Measurements from ENCODE around the gene NCOA7. TPM values are rescaled to one million over a fixed set of nuclear protein-coding genes. Genes with fewer than 3 reads are reported as not detected.

NCOA7 gene
- total and polyA plus RNA-seq, 2 of the 8 experiments (the other 6 are each of a cell fraction or from before 2014, with no cell fraction given), result 2.6 to 10.7 TPM

- Histone ChIP-seq H4K5ac (ENCODE audit: insufficient read length, low read depth, low read length) (no peak overlapping the region), H3K79me2 (ENCODE audit: control insufficient read depth in 1 of 2, insufficient read depth in 2 of 2, low read length in 2 of 2) (no peaks in the 10 kb centered on the region), H3K14ac (ENCODE audit: insufficient read length) (no peak overlapping the region), H2BK15ac (ENCODE audit: low read length) (no peak overlapping the region), H3K18ac (ENCODE audit: extremely low read depth, low read length) (no peak overlapping the region), H4K8ac (ENCODE audit: extremely low read depth, insufficient read depth, low read length) (no peak overlapping the region), H2BK20ac (ENCODE audit: low read length) (no peak overlapping the region), H4K91ac (replicated peaks; ENCODE audit: insufficient read length, low read length) (no peak overlapping the region), H3K56ac (replicated peaks; ENCODE audit: insufficient read length, low read depth, low read length) (no peak overlapping the region), H3K23me2 (ENCODE audit: low read depth, low read length) (no peaks in the 10 kb centered on the region), H3K9ac (replicated peaks in 1 of 4; ENCODE audit: extremely low read depth in 1 of 4, low read depth in 3 of 4, low read length in 3 of 4) (no peak overlapping the region), H3K4me3 (ENCODE audit: extremely low read depth in 1 of 4, insufficient read depth in 2 of 4, low read depth in 3 of 4, low read length in 4 of 4) (no peak overlapping the region), H2BK5ac (ENCODE audit: low read depth, low read length) (no peak overlapping the region), H3K9me3 (ENCODE audit: insufficient read depth in 2 of 2, low read depth in 1 of 2, low read length in 1 of 2) (no peaks in the 10 kb centered on the region), H3K79me1 (ENCODE audit: low read depth, low read length) (no peaks in the 10 kb centered on the region), H3K4ac (replicated peaks; ENCODE audit: insufficient read length, low read depth, low read length) (no peak overlapping the region), H3K27me3 (replicated peaks in 1 of 4; ENCODE audit: control insufficient read depth in 3 of 4, extremely low read depth in 1 of 4, insufficient read depth in 3 of 4, low read length in 3 of 4) (no peaks in the 10 kb centered on the region), H3K36me3 (ENCODE audit: control insufficient read depth in 2 of 4, insufficient read depth in 4 of 4, low read length in 3 of 4) (no peaks in the 10 kb centered on the region), H2BK120ac (replicated peaks; ENCODE audit: low read depth, low read length) (no peak overlapping the region), H4K20me1 (replicated peaks in 1 of 2; ENCODE audit: control insufficient read depth in 1 of 2, insufficient read depth in 2 of 2, low read length in 2 of 2) (peaks cover 0 to 1% of the 10 kb centered on the region in 2 experiments), H2BK12ac (ENCODE audit: low read depth, low read length) (no peak overlapping the region), H3K27ac (ENCODE audit: low read depth, low read length) (no peak overlapping the region), H2AK5ac (ENCODE audit: low read depth, low read length) (no peak overlapping the region), H3K4me2 (ENCODE audit: insufficient read depth in 1 of 2, low read depth in 2 of 2, low read length in 2 of 2) (no peak overlapping the region), H3K23ac (ENCODE audit: insufficient read length) (no peak overlapping the region), H2AFZ (ENCODE audit: low read length) (no peak overlapping the region), H3K4me1 (replicated peaks in 1 of 4; ENCODE audit: control insufficient read depth in 3 of 4, insufficient read depth in 4 of 4, low read length in 3 of 4) (peaks cover 0 to 7% (median 3%) of the 10 kb centered on the region in 4 experiments; a peak in 3 of 7 replicates)
- no peak for FAIRE-seq
- 81% methylated on average over 4 of the region's 4 CpGs; no CpG with 5 or more reads in 1 of the 2 experiments for WGBS, 2 experiments (ENCODE audit: extremely low coverage in 1 of 2, insufficient coverage in 1 of 2, insufficient read length in 1 of 2, insufficient replicate concordance in 2 of 2, low coverage in 1 of 2, low lambda C conversion rate in 2 of 2, missing lambda C conversion rate in 1 of 2)
- no peak for TF ChIP-seq TEAD4 (IDR thresholded peaks at IDR 0.05; ENCODE audit: low read depth, low read length)
- DNase-seq (ENCODE audit: low read depth in 1 of 2, low spot score in 2 of 2), result no peak
- ChIA-PET CTCF (ENCODE audit: partially characterized antibody) (interaction anchor here (1.6 kb wide), 1 partner anchor 25 kb away, joined by 4 read pairs; no protein-coding TSS in a partner anchor), POLR2A (ENCODE audit: partially characterized antibody) (no interaction called here)
Observed at GRCh38 chr6:125865015-125865414, 74.3 kb downstream of the NCOA7 start.
